NB4 (cell line): ENCODE data around the gene KRT5.

ENCODE experiments used
- CTCF ChIP-seq: IDR thresholded peaks from one replicate; pipeline ENCODE4 v1.5.1; 2012; ENCODE audit warnings: low read depth, low read length
- POLR2A ChIP-seq: IDR thresholded peaks from 2 replicates; pipeline ENCODE4 v1.6.1; 2011; ENCODE audit warnings: mild to moderate bottlenecking; ENCODE audit not compliant: insufficient read length; ENCODE audit errors: extremely low read depth

- TF ChIP-seq CTCF (no peak), POLR2A (no peak)
These were observed 4.9 kb upstream of the KRT5 start for GRCh38 chr12:52524898-52525591.
